AG08396 (cell line): Measurements from ENCODE around the gene NPLOC4.

Experiments used
- DNase-seq: peaks from one replicate; pipeline ENCODE4 v3.0.0; 2012; ENCODE audit warnings: low spot score, mixed read lengths

NPLOC4 gene

DNA sequence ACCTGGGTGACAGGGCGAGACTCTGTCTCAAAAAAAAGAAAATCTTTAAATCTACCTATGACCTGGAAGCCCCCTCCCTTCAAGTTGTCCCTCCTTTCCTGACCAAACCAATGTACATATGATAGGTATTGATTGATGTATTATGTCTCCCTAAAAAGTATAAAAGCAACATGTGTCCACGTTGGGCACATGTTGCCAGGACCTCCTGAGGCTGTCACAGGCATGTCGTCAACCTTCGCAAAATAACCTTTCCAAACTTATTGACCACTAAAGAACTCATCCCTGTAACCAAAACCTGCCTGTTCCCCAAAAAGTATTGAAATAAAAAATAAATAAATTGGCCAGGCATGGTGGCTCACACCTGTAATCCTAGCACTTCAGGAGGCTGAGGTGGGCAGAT, 25.1 kb upstream of the NPLOC4 start:
- no peak for DNase-seq

GRCh38 chr17:81660441-81660840, 23.5 kb upstream of the NPLOC4 start:
- DNase-seq, result no peak

DNA sequence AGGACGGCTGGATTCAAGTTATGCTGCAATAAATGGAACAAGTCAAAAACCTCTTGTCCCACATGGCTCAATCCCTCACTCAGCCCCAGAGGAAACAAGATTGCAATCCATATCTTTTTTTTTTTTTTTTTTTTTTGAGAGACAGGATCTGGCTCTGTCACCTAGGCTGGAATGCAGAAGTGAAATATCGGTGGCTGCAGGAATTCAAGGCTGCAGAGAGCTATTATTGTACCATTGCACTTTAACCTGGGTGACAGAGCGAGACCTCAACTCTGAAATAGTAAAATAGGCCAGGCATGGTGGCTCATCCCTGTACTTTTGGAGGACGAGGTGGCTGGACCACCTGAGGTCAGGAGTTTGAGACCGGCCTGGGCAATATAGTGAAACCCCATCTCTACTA, 22.1 kb upstream of the NPLOC4 start:
- no peak for DNase-seq

GRCh38 chr17:81656835-81657234, 19.9 kb upstream of the NPLOC4 start:
- no peak for DNase-seq

GRCh38 chr17:81656118-81656743, 19.3 kb upstream of the NPLOC4 start, which contains the start of gene PDE6G:
PDE6G (minus strand) TSS chr17:81656542; CDS start chr17:81653305, 3,237 bp downstream.
- DNase-seq, result no peak

DNA sequence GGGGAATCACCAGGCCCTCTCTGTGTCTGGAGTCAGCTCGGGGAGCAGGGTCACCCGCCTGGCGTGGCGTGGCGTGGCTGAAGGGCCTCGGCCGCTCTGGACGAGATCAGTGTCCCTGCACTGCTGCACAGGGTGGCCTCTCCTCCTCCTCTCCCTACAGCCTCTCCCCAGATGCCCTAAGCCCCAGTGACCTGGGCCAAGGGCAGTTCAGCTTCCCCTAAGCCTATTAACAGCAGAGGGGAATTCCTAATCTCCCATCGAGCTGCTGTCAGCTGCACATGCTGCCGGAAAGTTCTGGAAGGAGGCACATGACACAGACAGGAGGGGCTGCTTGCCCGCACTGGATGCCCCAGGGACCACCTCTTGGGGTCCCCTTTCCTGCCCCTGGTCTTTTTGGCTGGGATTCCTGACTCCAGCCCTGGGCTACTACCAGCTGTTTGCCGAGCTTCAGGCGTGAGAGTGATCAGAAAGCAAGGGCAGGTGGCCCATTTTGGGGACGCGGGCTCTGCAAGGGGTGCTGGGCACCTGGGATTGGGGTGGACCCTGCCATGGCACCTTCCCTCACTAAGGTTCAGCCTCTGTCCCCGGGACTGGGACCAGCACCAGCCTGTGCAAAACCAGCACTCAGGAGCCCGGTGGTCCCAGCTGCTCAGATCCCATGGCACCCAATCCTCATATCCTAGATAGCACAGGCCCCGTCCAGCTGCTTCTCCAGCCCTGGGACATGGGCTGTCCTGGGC, 18.6 kb upstream of the NPLOC4 start:
- no peak for DNase-seq

DNA sequence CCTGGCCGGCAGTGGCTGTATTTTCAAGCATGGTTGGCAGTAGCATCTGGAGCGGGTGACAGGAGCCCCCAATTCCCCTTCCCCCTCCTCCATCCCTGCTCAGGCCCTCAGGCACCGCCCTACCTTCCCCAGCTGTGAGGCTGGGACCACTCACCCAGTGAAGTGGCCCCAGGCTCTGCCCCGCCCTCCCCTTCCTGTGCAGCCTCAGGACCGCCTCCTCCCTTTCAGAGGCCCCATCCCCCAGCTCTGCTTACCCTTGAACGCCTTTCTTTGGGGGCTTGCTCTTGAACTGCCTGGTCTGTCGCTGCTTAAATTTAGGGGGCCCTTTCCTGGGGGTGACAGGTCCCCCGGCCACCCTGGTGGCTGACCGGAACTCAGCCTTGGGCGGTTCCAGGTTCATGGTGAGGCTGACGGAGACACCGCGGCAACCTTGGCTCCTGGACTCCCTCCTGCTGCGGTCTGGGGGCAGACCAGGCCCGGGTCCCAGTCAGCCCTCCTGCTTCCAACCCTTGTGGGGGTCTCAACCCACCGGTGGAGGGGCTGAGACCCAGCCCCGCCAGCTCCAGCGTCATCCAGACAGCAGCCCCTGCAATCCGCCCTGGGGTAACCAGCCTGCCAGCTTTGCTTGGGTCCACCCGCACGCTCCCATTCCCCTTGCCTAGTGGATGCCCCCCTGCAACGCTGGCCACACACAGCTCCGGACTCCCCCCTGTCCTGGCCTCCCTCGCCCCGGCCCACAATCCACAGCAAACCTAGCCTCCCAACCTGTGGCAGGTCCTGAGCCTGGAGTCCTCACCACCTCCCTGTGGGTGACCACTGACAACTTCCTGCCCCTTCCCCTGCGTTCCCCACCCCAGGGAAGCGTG, 16.2 kb upstream of the NPLOC4 start:
- no peak for DNase-seq

GRCh38 chr17:81651692-81652091, 14.8 kb upstream of the NPLOC4 start:
- DNase-seq, result peak; percentile 93

GRCh38 chr17:81650951-81651350, 14.0 kb upstream of the NPLOC4 start:
- DNase-seq, result peak; percentile 8

- no peak for DNase-seq
These were observed 11.8 kb upstream of the NPLOC4 start for GRCh38 chr17:81648707-81649085.

DNA sequence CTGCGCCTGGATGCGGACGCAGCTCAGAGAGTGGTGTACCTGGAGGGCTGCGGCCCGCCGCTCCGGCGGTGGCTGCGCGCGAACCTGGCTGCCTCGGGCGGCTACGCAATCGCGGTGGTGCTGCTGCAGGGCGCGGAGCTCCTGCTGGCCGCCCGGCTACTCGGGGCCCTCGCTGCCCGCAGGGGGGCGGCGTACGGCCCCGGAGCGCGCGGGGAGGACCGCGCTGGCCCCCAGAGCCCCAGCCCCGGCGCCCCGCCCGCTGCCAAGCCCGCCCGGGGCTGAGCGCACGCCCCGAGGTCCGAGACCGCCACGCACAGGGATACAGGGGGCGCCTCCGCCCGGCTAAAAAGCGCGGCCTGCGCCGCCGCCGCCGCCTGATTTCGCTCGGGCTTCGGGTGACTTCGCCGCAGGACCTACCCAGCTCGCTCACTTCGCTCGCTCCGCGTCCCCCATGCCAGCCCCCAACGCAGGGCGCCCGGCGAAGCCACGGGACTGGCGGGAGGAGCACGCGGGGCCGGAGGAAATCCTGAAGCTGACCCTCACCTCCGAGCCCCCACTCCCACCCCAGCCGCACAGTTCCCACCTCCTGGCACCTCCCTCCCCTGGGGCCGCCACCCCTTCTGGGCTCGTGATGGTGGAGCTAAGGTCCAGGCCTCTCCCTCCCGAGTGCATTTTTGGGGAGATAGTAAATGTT, 11.2 kb upstream of the NPLOC4 start:
- DNase-seq, result peak; percentile 32

- DNase-seq, result no peak
These were observed 10.7 kb upstream of the NPLOC4 start for GRCh38 chr17:81647640-81648012.

GRCh38 chr17:81646869-81647600, 10.1 kb upstream of the NPLOC4 start:
- DNase-seq, result peak; percentile 23

DNA sequence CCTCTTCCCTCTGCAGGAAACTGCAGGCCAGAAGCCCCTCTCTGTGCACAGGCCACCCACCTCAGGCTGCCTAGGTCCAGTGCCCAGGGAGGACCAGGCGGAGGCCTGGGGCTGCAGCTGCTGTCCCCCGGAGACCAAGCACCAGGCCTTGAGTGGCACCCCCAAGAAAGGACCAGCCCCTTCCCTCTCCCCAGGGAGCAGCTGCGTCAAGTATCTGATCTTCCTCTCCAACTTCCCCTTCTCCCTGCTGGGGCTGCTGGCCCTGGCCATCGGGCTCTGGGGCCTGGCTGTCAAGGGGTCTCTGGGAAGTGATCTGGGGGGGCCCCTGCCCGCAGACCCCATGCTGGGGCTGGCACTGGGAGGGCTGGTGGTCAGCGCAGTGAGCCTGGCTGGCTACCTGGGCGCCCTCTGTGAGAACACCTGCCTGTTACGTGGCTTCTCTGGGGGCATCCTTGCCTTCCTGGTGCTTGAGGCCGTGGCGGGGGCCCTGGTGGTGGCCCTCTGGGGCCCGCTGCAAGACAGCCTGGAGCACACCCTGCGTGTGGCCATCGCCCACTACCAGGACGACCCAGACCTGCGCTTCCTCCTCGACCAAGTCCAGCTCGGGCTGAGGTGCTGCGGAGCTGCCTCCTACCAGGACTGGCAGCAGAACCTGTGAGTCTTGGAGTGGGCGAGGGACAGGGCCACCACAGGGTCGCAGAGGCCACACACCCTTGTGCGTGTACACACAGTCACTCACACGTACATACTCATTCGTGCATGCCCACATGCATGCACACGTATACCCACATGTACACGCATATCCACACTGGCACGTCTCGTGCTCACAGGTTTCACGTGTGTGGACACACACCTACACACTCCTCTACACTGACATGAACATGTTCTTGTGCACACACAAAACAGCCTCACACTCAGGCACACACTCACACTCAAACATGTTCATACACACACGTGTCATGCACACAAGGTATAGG, 8.4 kb upstream of the NPLOC4 start:
- DNase-seq, result no peak

DNA sequence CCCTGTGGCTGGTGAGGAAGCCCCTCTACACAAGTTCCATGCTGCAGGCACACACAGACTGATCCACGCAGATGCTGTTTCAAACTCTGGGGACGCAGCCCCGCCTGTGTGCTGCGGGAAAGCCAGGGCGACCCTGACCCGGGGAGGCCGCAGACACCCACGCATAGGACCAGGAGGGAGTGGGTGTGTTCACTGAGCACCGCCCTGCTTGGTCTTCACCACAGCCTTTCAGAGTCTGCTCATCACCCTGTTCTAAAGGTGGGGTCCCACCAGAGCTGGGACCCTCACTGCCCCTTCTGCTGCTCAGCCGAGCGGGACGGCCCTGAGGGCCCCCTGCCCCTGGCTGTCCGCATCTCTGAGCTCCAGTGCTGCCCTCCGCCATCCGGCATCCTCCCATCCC, 7.6 kb upstream of the NPLOC4 start:
- no peak for DNase-seq

- DNase-seq, result peak; percentile 93
These were observed 5.0 kb upstream of the NPLOC4 start for GRCh38 chr17:81641825-81642489.

DNA sequence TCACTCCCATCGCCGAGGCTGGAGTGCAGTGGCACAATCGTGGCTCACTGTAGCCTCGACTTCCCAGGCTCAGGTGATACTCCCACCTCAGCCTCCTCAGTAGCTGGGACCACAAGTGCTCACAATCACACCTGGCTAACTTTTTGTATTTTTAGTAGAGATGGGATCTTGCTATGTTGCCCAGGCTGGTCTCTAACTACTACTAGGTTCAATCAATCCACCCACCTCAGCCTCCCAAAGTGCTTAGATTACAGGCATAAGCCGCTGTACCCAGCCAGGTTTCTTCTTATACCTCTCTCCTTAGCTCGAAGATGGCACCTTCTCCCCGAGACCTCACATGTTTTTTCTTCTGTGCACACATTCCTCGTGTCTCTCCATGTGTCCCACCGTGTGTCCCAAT, 3.1 kb upstream of the NPLOC4 start:
- DNase-seq, result no peak

GRCh38 chr17:81638683-81639082, 1.8 kb upstream of the NPLOC4 start:
- DNase-seq, result no peak

- no peak for DNase-seq
These were observed 873 bp downstream of the NPLOC4 start for GRCh38 chr17:81635973-81636504.

- DNase-seq, result no peak
These were observed 1.5 kb downstream of the NPLOC4 start for GRCh38 chr17:81635431-81635830.
